Stimulated activated CD8-positive, alpha-beta memory T cell treated with anti-CD3 and anti-CD28 coated beads, Interleukin-7, amount 100 ng/mL, for 1 hour (primary cell): Measurements from ENCODE around the gene COQ8A.

ENCODE experiments used
- DNase-seq, 2 donors: peaks; one replicate each; pipeline ENCODE4 v3.0.0-alpha.2; 2020; ENCODE audit warnings: low read depth in 2 of 2

The COQ8A gene

GRCh38 chr1:227006226-227006796 lies 66.2 kb downstream of the COQ8A start:
- no peak for DNase-seq

- DNase-seq: no peak
Measured at GRCh38 chr1:227009937-227010336, 69.8 kb downstream of the COQ8A start.

GRCh38 chr1:227010645-227011044 lies 70.6 kb downstream of the COQ8A start:
- DNase-seq: no peak

- DNase-seq: no peak
Measured at GRCh38 chr1:227016990-227017389, 76.9 kb downstream of the COQ8A start.

- DNase-seq: no peak
Measured at GRCh38 chr1:227032396-227032795, 92.3 kb downstream of the COQ8A start.

GRCh38 chr1:227033880-227034279 lies 93.8 kb downstream of the COQ8A start:
- no peak for DNase-seq

GRCh38 chr1:227035316-227035715 lies 95.2 kb downstream of the COQ8A start:
- DNase-seq: no peak

GRCh38 chr1:227037121-227037520 lies 97.0 kb downstream of the COQ8A start:
- no peak for DNase-seq
